HG03175 (cell line): ENCODE data around the gene JSRP1.

ENCODE experiments used
- ATAC-seq: cut with Tn5 transposase; IDR thresholded peaks from one replicate; pipeline ENCODE4 v1.9.1; 2021; ENCODE audit warnings: mild to moderate bottlenecking, moderate library complexity; ENCODE audit not compliant: unreplicated experiment

The JSRP1 gene, protein sequence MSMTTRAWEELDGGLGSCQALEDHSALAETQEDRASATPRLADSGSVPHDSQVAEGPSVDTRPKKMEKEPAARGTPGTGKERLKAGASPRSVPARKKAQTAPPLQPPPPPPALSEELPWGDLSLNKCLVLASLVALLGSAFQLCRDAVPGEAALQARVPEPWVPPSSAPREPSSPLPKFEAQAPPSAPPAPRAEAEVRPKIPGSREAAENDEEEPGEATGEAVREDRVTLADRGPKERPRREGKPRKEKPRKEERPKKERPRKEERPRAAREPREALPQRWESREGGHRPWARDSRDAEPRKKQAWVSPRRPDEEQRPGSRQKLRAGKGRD

DNA sequence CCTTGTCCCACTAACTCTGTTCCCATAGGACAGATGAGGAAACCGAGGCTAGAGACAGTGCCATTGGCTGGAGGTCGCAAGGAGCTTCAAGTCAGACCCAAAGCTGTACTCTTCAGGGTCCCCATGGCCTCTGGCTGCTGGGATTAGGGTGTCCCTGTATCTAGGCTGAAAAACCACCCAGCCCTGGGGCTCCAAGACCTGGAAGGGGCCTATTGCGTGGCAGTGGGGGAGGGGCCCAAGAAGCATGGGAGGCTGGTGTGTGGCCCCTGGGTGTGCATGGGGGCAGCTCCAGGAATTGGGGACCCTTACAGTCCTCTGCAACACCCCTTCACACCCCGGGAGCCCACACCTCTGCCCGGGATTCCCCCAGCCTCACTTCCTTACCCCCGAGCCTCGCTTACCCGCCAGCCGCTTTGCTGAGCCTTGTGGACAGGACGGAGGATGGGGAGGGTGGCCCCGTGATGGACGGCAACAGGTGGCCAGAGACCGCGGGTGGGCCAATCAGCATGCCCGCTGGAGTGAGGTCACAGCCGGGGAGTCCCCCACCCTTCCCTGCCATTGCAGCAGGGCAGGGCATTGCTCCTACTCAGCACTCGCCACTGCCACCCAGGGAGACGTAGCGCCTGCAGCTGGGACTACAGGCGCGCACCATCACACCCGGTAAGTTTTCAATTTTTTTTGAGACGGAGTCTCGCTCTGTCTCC lies at the start of gene JSRP1:
JSRP1 (minus strand) TSS at position 436 of the 704 bp plus-strand sequence. CDS start 1,103 bp downstream, outside the sequence.
- no peak for ATAC-seq

GRCh38 chr19:2305452-2306280 lies 49.4 kb upstream of the JSRP1 start:
- ATAC-seq: no peak

DNA sequence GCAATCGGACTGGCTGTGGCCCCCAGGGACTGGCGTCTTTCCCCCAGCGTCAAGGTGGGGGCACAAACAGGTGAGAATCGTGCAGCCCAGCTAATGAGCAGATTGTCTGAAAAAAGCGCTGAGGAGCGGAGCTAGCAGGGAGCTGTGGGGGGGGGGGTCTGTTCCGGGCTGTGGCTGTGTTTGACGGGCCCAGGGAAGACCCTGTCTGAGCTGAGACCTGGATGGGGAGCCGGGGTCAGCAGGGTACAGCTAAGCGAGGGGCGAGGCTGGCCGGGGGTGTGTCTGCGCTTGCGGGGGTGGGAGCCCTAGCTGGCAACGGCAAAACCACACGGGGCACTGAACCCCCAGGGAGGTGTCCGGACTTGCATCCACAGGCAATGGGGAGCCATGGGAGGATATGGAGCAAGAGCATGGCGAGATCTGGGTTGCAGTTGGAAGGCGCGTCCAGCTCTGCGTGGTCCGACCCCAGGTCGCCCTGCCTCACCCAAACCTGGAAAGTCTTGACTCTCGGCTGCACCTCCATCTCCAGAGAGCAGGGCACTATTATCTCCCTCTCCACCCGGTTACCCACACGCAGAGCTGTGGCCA lies 47.1 kb upstream of the JSRP1 start:
- no peak for ATAC-seq

DNA sequence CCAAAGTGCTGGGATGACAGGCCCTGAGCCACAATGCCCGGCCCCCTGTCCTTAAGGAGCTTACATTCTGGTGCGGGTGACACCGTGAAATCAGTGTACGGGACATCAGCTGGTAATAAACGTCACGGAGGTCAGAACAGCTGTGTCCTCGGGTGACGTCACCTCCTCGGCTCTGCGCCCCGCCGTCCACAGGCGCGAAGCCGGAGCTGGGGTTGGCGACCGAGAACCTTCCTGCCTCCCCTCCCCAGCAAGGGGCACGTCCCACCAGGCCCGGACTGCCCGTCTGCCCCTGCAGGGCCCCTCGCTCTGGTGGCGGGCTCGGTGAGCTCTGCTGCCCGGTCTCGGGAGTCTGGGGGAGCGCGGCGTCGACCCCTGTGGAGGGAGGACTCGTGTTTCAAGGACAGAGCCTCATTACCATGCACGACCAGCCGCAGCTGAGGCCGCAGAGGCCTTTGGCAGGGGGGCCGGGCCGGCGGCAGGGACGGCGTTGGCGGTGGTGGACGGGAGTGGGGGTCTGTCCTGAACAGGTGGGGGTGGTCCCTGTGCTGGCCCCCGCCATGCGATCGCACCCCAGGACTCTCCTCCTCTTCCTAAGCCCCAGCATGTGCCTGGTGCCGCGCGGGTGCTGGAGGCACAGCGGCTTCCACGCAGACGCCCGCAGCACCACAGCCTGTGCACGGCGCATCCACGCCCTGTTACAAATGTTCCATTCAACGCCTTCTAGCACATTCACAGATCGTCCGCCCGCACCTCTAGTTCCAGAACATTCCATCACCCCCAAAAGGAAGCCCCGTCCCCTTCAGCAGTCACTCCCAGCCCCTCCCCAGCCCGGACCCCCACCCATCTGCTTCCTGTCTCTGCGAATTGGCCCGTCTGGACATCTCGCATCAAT lies 46.3 kb upstream of the JSRP1 start:
- ATAC-seq: no peak

GRCh38 chr19:2300533-2300932 lies 44.3 kb upstream of the JSRP1 start:
- ATAC-seq: no peak

DNA sequence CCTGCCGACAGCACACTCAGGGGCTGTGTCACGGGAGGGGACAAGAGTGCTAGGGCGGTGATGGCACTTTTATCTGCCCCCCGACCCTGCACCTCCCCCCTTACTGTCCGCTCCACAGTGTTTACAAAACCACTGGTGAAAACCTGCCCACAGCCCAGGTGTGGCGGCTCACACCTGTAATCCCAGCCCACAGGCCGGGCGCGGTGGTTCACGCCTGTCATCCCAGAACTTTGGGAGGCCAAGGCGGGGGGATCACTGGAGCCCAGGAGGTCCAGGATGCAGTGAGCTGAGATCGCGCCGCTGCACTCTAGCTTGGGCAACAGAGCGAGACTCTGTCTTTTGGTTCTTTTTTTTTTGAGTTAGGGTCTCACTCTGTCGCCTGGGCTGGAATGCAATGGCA lies 39.9 kb upstream of the JSRP1 start:
- no peak for ATAC-seq

DNA sequence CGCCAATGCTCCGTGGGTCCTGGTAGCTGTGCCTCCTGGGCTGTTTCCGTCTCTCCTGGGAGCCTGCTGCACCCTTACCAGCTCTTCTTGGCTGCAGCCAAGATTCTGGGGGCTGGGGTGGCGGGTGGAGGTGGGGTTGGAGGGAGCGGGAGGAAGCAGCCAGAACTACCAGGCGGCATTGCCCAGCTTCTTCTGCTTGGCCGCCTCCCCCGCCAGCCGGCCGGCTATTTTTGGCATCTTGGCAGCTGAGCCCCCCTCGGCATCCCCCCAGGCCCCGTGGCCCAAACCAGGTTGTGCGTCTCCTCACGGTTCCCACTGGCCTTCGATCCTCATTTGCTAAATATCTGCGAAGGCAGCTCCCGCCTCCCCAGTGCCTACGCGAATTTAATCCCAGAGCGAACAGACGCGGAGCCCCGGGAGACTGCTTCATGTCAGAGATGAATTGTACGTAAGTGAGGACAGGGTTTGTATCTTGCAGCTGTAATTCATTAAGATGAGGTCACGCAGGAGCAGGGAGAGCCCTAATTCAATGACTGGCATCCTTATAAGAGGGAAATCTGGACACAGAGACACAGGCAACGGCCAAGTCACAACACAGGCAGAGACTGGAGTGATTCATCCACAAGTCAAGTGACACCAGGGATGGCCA lies 38.6 kb upstream of the JSRP1 start:
- ATAC-seq: no peak

GRCh38 chr19:2291185-2291751 lies 35.1 kb upstream of the JSRP1 start:
- ATAC-seq: no peak

- no peak for ATAC-seq
These were observed 34.4 kb upstream of the JSRP1 start for GRCh38 chr19:2290441-2291184.

GRCh38 chr19:2289714-2290435 lies 33.7 kb upstream of the JSRP1 start:
- ATAC-seq: no peak

DNA sequence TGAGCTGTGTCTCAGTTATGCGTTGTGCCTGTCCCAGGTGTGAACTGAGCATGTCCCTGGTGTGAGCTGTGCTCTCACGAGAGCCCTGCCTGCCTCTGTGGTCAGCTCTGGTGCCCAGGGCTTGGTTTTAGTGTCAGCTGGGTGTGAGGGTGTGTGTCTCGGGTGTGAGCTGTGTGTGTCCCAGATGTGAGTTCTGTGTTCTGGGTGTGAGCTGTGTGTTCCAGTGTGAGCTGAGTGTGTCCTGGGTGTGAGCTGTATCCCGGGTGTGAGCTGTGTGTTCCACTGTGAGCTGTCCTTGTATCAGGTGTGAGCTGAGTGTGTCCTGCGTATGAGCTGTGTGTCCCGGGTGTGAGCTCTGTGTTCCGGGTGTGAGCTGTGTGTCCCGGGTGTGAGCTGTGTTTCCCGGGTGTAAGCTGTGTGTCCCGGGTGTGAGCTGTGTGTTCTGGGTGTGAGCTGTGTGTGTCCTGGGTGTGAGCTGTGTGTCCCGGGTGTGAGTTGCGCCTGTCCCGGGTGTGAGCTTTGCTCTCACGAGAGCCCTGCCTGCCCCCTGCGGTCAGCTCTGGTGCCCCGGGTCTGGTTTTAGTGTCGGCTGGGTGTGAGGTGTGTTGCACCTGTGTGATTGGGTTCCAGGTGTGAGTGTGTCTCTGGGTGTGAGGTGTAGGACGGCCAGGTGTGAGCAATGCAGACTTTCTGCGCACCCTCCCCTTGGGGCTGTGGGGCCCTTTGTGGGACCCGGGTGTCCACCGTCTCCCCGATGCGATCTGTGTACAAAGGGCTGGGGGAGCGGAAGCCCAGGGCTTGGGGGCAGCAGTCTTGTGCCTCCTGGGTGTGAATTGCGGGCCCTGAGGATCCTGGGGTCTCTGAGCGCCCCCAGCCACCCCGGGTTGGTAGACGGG lies 32.8 kb upstream of the JSRP1 start:
- ATAC-seq: no peak

GRCh38 chr19:2288338-2288817 lies 32.2 kb upstream of the JSRP1 start:
- ATAC-seq: no peak

DNA sequence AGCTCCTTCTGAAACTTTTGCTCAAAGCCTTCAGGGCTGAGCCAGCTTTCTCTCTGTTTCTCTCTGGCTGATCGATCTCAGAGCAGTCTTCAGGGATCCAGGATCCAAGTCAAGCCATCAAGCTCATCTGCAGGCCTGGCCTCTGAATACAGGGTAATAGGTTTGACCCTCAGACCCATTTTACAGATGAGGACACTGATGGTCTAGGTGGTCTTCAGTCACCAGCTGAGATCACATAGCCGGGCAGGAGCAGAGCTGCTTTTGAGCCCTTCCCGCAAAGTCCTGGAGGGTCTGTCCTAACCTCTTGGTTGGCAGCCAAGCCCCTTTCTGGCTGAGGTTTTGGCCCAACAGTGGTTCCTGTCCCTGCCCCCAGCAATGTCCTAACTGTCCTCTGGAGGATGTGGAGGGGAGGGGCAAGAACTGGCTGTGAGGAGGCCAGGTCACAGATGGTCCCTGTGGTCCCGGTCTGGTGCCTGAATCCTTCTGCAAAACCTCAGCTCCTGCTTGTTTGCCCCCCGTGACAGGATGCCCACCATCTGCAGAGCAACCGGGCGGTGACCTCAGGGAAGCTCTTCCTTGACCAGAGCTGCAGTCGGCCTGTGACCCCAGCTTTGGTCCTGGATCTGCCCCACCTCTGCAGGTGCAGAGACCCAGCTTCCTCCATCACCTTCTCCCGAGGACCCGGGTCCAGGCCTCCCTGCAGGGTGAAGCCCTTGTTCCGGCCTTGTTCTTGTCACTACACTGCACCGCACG lies 31.5 kb upstream of the JSRP1 start:
- no peak for ATAC-seq

GRCh38 chr19:2286402-2287140 lies 30.4 kb upstream of the JSRP1 start:
- no peak for ATAC-seq

DNA sequence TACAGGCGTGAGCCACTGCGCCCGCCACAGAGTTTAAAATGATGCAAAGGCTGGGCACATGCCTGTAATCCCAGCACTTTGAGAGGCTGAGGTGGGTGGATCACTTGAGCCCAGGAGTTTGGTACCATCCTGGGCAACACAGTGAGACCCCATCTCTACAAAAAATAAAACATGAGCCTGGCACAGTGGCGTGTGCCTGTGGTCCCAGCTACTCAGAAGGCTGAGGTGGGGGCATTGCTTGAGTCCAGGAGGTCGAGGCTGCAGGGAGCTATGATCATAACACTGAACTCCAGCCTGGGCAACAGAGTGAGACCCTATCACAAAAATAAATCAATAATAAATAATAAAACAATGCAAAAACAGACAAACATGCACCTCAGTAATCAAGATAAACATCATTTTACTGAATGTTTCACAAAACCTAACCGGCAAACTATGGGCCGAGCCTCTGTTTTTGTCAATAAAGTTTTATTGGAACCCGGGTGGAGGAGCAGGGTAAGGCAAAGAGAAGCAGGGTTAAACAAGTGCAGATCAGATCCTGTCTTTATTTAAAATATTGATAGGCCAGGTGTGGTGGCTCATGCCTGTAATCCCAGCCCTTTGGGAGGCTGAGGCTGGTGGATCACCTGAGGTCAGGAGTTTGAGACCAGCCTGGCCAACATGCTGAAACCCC lies 27.8 kb upstream of the JSRP1 start:
- ATAC-seq: no peak
